ENCODE measurements around the gene CDH11.

- TF ChIP-seq CTCF (conservative IDR thresholded peaks at IDR 0.05 in 1 of 2, IDR thresholded peaks at IDR 0.05 in 1 of 2; ENCODE audit: low read depth in 1 of 2, low read length in 2 of 2) (no peak), EZH2 (IDR thresholded peaks at IDR 0.05; ENCODE audit: low read length, missing control alignments) (no peak)
Measured at GRCh38 chr16:65015599-65015998, 106.3 kb downstream of the CDH11 start.
